GM23338 (cell line): Measurements from ENCODE around the gene TNFRSF12A. TPM values are rescaled to one million over a fixed set of nuclear protein-coding genes. Genes with fewer than 3 reads are reported as not detected.

Experiments
- ATAC-seq: fragments of 200-7000 bp; cut with Tn5 transposase; 3 replicates; pipeline ENCODE4 v1.9.1; 2020
- DNase-seq: peaks from one replicate; pipeline ENCODE4 v3.0.0-alpha.2; 2015; ENCODE audit warnings: low spot score
- H2AFZ ChIP-seq: fragments of 200-600 bp; sonication (generic); 2 replicates; pipeline ENCODE4 v1.8.0; 2016; ENCODE audit warnings: antibody characterized with exemption, mild to moderate bottlenecking, moderate library complexity
- H3F3A ChIP-seq: fragments of 200-600 bp; sonication (generic); replicated peaks from 2 replicates; pipeline ENCODE4 v1.8.0; 2017; ENCODE audit warnings: antibody characterized with exemption, mixed run types, low read depth
- H3K27ac ChIP-seq: fragments of 200-600 bp; sonication (generic); 2 replicates; pipeline ENCODE4 v1.6.1; 2016; ENCODE audit warnings: low read depth
- H3K27me3 ChIP-seq: fragments of 200-600 bp; sonication (generic); 2 replicates; pipeline ENCODE4 v1.8.0; 2016; ENCODE audit warnings: mild to moderate bottlenecking, mixed run types, moderate library complexity; ENCODE audit not compliant: insufficient read depth
- H3K36me3 ChIP-seq: fragments of 200-600 bp; sonication (generic); 2 replicates; pipeline ENCODE4 v1.8.0; 2016; ENCODE audit warnings: mild to moderate bottlenecking; ENCODE audit not compliant: insufficient read depth
- H3K4me1 ChIP-seq: fragments of 200-600 bp; sonication (generic); 2 replicates; pipeline ENCODE4 v1.8.0; 2016; ENCODE audit warnings: mild to moderate bottlenecking, moderate library complexity; ENCODE audit not compliant: insufficient read depth
- H3K4me2 ChIP-seq: fragments of 200-600 bp; sonication (generic); 2 replicates; pipeline ENCODE4 v1.7.1; 2017; ENCODE audit warnings: mixed run types
- H3K4me3 ChIP-seq: fragments of 200-600 bp; sonication (generic); 2 replicates; pipeline ENCODE4 v1.6.1; 2016; ENCODE audit warnings: mixed run types
- H3K79me2 ChIP-seq: fragments of 200-600 bp; sonication (generic); replicated peaks from 2 replicates; pipeline ENCODE4 v1.8.0; 2017; ENCODE audit warnings: mild to moderate bottlenecking; ENCODE audit not compliant: insufficient read depth
- H3K9me2 ChIP-seq: fragments of 200-600 bp; sonication (generic); 2 replicates; pipeline ENCODE4 v1.8.0; 2017; ENCODE audit not compliant: insufficient read depth
- H4K20me1 ChIP-seq: fragments of 200-600 bp; sonication (generic); replicated peaks from 2 replicates; pipeline ENCODE4 v1.8.0; 2017; ENCODE audit warnings: mild to moderate bottlenecking; ENCODE audit not compliant: insufficient read depth
- H3K27ac Mint-ChIP-seq: 2 replicates; pipeline ENCODE4 v1.8.0; 2020; ENCODE audit warnings: inconsistent platforms, mild to moderate bottlenecking, moderate library complexity, mixed read lengths
- H3K27me3 Mint-ChIP-seq: 3 replicates; pipeline ENCODE4 v1.8.0; 2022; ENCODE audit warnings: low read depth, mild to moderate bottlenecking, moderate library complexity, mixed read lengths, inconsistent platforms; ENCODE audit not compliant: insufficient read depth, poor library complexity
- H3K36me3 Mint-ChIP-seq: 3 replicates; pipeline ENCODE4 v1.8.0; 2021; ENCODE audit warnings: low read depth, mild to moderate bottlenecking, inconsistent platforms, moderate library complexity, mixed read lengths
- H3K4me1 Mint-ChIP-seq: 3 replicates; pipeline ENCODE4 v1.8.0; 2020; ENCODE audit warnings: mild to moderate bottlenecking, inconsistent platforms, mixed read lengths
- H3K4me3 Mint-ChIP-seq: 3 replicates; pipeline ENCODE4 v1.8.0; 2021; ENCODE audit warnings: moderate library complexity, mild to moderate bottlenecking, inconsistent platforms, mixed read lengths
- H3K9me3 Mint-ChIP-seq: 3 replicates; pipeline ENCODE4 v1.8.0; 2020; ENCODE audit warnings: moderate library complexity, mild to moderate bottlenecking, inconsistent platforms, mixed read lengths
- CREB1 ChIP-seq: fragments of 250-450 bp; sonication (Bioruptor Pico); IDR thresholded peaks from 2 replicates; pipeline ENCODE4 v1.5.0; 2020; ENCODE audit warnings: low read depth, mild to moderate bottlenecking, moderate library complexity
- EZH2phosphoT487 ChIP-seq: fragments of 200-600 bp; sonication (generic); IDR thresholded peaks from one replicate; pipeline ENCODE4 v1.8.1; 2018; ENCODE audit warnings: antibody characterized with exemption; ENCODE audit not compliant: unreplicated experiment
- JUNB ChIP-seq: IDR thresholded peaks from one replicate; pipeline ENCODE4 v1.6.1; 2016; ENCODE audit warnings: antibody characterized with exemption; ENCODE audit not compliant: unreplicated experiment
- NANOG ChIP-seq: IDR thresholded peaks from 2 replicates; pipeline ENCODE4 v1.6.1; 2016; ENCODE audit warnings: antibody characterized with exemption, borderline replicate concordance
- STAT1 ChIP-seq: IDR thresholded peaks from one replicate; pipeline ENCODE4 v1.6.1; 2016; ENCODE audit warnings: antibody characterized with exemption; ENCODE audit not compliant: unreplicated experiment
- ZNF114 ChIP-seq: fragments of 250-450 bp; sonication (Bioruptor Pico); IDR thresholded peaks from 2 replicates; pipeline ENCODE4 v1.5.0; 2020; ENCODE audit warnings: mild to moderate bottlenecking, moderate library complexity
- ZNF331 ChIP-seq: fragments of 250-450 bp; sonication (Bioruptor Pico); IDR thresholded peaks from 2 replicates; pipeline ENCODE4 v1.5.0; 2020; ENCODE audit warnings: low read depth, mild to moderate bottlenecking, moderate library complexity
- polyA plus RNA-seq: library from polyadenylated mRNA; unstranded; fragments of >200 nt; fragmentation: Nextera tagmentation; extraction: Ambion mirVana; gene quantifications from 2 replicates; pipeline ENCODE4 v1.2.1, GENCODE V29; 2016
- total RNA-seq: library from RNA; depleted of rRNA; stranded (reverse); fragments of >200 nt; shearing (Covaris generic); gene quantifications from 2 replicates; pipeline ENCODE4 v1.2.3, GENCODE V29; 2014
- TF ChIP-seq, protein P1 (sequence below): IDR thresholded peaks from 2 replicates; pipeline ENCODE4 v1.6.1; 2016; ENCODE audit warnings: antibody characterized with exemption
- TF ChIP-seq, protein P2 (sequence below): IDR thresholded peaks from one replicate; pipeline ENCODE4 v1.6.1; 2018; ENCODE audit warnings: antibody characterized with exemption; ENCODE audit not compliant: unreplicated experiment
- TF ChIP-seq, protein P3 (sequence below), 2 experiments: fragments of 200-600 bp in 1 of 2; sonication (generic) in 1 of 2; conservative IDR thresholded peaks; 2 replicates each; pipeline versions ENCODE4 v1.5.1 to v1.6.1; 2016 to 2017; ENCODE audit warnings: antibody characterized with exemption in 2 of 2, low read depth in 2 of 2, mild to moderate bottlenecking in 2 of 2, moderate library complexity in 1 of 2
- TF ChIP-seq, protein P4 (sequence below): fragments of 250-450 bp; sonication (Bioruptor Pico); IDR thresholded peaks from 2 replicates; pipeline ENCODE4 v1.5.0; 2020; ENCODE audit warnings: mild to moderate bottlenecking, moderate library complexity

Gene TNFRSF12A
- total and polyA plus RNA-seq, 2 experiments from 2014 or later: 78.0 to 152 TPM

DNA sequence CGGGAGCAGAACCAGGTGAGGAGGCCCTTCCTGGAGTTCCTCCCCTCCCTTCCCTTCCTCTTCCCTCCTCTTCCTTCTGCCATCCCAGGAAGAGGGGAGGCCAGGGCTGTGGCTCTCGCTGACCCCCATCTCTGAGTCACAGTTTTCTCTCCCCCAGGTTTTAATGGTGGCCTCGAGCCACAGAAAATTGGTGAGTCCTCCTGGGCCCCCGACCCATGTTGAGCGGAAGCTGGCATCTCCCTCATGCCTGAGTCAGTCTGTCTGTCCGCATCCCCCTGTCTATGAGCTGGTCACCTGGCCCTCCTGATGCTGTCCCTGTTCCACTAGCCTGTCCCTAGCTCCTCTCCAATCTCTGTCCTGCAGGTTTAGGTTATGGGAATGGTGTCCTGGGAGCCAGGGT lies 20.2 kb upstream of the TNFRSF12A start:
- Histone ChIP-seq H2AFZ (no peak overlapping the region), H3K4me2 (no peak overlapping the region), H3K27ac (no peak overlapping the region), H3F3A (no peaks in the 10 kb centered on the region; the same call in 1 of the 2 replicates), H3K27me3 (no peaks in the 10 kb centered on the region), H4K20me1 (no peaks in the 10 kb centered on the region), H3K79me2 (no peaks in the 10 kb centered on the region), H3K4me1 (peaks cover 5% of the 10 kb centered on the region; the same call in 1 of the 2 replicates), H3K9me2 (no peaks in the 10 kb centered on the region), H3K36me3 (no peaks in the 10 kb centered on the region), H3K4me3 (no peak overlapping the region)
- no peak for DNase-seq
- Mint-ChIP-seq H3K36me3 (peaks cover 4% of the 10 kb centered on the region; the same call in 1 of the 3 replicates), H3K9me3 (no peaks in the 10 kb centered on the region), H3K4me1 (peaks cover 12% of the 10 kb centered on the region; the same call in 2 of the 3 replicates), H3K27ac (no peak overlapping the region), H3K4me3 (no peak overlapping the region; the same call in 2 of the 3 replicates), H3K27me3 (peaks cover 3% of the 10 kb centered on the region)
- ATAC-seq: no peak
- TF ChIP-seq, protein P1, sequence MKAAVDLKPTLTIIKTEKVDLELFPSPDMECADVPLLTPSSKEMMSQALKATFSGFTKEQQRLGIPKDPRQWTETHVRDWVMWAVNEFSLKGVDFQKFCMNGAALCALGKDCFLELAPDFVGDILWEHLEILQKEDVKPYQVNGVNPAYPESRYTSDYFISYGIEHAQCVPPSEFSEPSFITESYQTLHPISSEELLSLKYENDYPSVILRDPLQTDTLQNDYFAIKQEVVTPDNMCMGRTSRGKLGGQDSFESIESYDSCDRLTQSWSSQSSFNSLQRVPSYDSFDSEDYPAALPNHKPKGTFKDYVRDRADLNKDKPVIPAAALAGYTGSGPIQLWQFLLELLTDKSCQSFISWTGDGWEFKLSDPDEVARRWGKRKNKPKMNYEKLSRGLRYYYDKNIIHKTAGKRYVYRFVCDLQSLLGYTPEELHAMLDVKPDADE: no peak
- TF ChIP-seq STAT1 (no peak), NANOG (no peak), JUNB (no peak), ZNF331 (no peak), CREB1 (CRISPR knock-in tag) (no peak), EZH2phosphoT487 (no peak), ZNF114 (CRISPR knock-in tag) (no peak)
- TF ChIP-seq, protein P2, sequence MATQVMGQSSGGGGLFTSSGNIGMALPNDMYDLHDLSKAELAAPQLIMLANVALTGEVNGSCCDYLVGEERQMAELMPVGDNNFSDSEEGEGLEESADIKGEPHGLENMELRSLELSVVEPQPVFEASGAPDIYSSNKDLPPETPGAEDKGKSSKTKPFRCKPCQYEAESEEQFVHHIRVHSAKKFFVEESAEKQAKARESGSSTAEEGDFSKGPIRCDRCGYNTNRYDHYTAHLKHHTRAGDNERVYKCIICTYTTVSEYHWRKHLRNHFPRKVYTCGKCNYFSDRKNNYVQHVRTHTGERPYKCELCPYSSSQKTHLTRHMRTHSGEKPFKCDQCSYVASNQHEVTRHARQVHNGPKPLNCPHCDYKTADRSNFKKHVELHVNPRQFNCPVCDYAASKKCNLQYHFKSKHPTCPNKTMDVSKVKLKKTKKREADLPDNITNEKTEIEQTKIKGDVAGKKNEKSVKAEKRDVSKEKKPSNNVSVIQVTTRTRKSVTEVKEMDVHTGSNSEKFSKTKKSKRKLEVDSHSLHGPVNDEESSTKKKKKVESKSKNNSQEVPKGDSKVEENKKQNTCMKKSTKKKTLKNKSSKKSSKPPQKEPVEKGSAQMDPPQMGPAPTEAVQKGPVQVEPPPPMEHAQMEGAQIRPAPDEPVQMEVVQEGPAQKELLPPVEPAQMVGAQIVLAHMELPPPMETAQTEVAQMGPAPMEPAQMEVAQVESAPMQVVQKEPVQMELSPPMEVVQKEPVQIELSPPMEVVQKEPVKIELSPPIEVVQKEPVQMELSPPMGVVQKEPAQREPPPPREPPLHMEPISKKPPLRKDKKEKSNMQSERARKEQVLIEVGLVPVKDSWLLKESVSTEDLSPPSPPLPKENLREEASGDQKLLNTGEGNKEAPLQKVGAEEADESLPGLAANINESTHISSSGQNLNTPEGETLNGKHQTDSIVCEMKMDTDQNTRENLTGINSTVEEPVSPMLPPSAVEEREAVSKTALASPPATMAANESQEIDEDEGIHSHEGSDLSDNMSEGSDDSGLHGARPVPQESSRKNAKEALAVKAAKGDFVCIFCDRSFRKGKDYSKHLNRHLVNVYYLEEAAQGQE: no peak
- TF ChIP-seq, protein P3, sequence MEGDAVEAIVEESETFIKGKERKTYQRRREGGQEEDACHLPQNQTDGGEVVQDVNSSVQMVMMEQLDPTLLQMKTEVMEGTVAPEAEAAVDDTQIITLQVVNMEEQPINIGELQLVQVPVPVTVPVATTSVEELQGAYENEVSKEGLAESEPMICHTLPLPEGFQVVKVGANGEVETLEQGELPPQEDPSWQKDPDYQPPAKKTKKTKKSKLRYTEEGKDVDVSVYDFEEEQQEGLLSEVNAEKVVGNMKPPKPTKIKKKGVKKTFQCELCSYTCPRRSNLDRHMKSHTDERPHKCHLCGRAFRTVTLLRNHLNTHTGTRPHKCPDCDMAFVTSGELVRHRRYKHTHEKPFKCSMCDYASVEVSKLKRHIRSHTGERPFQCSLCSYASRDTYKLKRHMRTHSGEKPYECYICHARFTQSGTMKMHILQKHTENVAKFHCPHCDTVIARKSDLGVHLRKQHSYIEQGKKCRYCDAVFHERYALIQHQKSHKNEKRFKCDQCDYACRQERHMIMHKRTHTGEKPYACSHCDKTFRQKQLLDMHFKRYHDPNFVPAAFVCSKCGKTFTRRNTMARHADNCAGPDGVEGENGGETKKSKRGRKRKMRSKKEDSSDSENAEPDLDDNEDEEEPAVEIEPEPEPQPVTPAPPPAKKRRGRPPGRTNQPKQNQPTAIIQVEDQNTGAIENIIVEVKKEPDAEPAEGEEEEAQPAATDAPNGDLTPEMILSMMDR (conservative IDR thresholded peaks at IDR 0.05; ENCODE audit: low read depth in 2 of 2): no peak
- TF ChIP-seq, protein P4, sequence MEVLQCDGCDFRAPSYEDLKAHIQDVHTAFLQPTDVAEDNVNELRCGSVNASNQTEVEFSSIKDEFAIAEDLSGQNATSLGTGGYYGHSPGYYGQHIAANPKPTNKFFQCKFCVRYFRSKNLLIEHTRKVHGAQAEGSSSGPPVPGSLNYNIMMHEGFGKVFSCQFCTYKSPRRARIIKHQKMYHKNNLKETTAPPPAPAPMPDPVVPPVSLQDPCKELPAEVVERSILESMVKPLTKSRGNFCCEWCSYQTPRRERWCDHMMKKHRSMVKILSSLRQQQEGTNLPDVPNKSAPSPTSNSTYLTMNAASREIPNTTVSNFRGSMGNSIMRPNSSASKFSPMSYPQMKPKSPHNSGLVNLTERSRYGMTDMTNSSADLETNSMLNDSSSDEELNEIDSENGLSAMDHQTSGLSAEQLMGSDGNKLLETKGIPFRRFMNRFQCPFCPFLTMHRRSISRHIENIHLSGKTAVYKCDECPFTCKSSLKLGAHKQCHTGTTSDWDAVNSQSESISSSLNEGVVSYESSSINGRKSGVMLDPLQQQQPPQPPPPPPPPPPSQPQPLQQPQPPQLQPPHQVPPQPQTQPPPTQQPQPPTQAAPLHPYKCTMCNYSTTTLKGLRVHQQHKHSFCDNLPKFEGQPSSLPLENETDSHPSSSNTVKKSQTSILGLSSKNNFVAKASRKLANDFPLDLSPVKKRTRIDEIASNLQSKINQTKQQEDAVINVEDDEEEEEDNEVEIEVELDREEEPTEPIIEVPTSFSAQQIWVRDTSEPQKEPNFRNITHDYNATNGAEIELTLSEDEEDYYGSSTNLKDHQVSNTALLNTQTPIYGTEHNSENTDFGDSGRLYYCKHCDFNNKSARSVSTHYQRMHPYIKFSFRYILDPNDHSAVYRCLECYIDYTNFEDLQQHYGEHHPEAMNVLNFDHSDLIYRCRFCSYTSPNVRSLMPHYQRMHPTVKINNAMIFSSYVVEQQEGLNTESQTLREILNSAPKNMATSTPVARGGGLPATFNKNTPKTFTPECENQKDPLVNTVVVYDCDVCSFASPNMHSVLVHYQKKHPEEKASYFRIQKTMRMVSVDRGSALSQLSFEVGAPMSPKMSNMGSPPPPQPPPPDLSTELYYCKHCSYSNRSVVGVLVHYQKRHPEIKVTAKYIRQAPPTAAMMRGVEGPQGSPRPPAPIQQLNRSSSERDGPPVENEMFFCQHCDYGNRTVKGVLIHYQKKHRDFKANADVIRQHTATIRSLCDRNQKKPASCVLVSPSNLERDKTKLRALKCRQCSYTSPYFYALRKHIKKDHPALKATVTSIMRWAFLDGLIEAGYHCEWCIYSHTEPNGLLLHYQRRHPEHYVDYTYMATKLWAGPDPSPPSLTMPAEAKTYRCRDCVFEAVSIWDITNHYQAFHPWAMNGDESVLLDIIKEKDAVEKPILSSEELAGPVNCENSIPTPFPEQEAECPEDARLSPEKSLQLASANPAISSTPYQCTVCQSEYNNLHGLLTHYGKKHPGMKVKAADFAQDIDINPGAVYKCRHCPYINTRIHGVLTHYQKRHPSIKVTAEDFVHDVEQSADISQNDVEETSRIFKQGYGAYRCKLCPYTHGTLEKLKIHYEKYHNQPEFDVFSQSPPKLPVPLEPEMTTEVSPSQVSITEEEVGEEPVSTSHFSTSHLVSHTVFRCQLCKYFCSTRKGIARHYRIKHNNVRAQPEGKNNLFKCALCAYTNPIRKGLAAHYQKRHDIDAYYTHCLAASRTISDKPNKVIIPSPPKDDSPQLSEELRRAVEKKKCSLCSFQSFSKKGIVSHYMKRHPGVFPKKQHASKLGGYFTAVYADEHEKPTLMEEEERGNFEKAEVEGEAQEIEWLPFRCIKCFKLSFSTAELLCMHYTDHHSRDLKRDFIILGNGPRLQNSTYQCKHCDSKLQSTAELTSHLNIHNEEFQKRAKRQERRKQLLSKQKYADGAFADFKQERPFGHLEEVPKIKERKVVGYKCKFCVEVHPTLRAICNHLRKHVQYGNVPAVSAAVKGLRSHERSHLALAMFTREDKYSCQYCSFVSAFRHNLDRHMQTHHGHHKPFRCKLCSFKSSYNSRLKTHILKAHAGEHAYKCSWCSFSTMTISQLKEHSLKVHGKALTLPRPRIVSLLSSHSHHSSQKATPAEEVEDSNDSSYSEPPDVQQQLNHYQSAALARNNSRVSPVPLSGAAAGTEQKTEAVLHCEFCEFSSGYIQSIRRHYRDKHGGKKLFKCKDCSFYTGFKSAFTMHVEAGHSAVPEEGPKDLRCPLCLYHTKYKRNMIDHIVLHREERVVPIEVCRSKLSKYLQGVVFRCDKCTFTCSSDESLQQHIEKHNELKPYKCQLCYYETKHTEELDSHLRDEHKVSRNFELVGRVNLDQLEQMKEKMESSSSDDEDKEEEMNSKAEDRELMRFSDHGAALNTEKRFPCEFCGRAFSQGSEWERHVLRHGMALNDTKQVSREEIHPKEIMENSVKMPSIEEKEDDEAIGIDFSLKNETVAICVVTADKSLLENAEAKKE (CRISPR knock-in tag): no peak
